ENCODE measurements around the gene TCF7.

TCF7 gene

DNA sequence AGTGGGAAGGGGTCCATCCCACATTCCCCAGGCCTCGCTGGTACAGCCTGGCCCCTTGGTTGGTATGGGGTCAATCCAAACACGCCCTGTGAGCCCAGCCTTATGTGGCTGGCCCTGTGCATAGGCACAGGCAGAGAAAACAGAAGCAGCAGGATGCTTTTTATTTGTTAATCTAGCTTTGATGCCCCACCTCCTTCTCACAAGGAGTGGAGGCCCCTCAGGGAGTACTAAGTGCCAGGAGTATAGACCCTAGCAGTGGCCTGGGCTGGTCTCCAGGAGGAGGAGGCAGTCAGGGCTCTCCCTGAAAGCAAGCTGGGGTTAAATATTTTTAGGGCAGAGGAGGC is 14.6 kb upstream of the TCF7 start:
- Mint-ChIP-seq H3K36me3 (ENCODE audit: low read depth) (no peaks in the 10 kb centered on the region), H3K27me3 (ENCODE audit: low read depth, poor library complexity) (peaks cover 3% of the 10 kb centered on the region), H3K4me1 (peaks cover 45% of the 10 kb centered on the region), H3K4me3 (no peak overlapping the region), H3K27ac (no peak overlapping the region), H3K9me3 (no peaks in the 10 kb centered on the region)
- no peak for DNase-seq
- TF ChIP-seq, protein P1, sequence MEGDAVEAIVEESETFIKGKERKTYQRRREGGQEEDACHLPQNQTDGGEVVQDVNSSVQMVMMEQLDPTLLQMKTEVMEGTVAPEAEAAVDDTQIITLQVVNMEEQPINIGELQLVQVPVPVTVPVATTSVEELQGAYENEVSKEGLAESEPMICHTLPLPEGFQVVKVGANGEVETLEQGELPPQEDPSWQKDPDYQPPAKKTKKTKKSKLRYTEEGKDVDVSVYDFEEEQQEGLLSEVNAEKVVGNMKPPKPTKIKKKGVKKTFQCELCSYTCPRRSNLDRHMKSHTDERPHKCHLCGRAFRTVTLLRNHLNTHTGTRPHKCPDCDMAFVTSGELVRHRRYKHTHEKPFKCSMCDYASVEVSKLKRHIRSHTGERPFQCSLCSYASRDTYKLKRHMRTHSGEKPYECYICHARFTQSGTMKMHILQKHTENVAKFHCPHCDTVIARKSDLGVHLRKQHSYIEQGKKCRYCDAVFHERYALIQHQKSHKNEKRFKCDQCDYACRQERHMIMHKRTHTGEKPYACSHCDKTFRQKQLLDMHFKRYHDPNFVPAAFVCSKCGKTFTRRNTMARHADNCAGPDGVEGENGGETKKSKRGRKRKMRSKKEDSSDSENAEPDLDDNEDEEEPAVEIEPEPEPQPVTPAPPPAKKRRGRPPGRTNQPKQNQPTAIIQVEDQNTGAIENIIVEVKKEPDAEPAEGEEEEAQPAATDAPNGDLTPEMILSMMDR (IDR thresholded peaks at IDR 0.05), result no peak

- no peaks in the 10 kb centered on the region for H3K36me3 Mint-ChIP-seq (ENCODE audit: low read depth)
- TF ChIP-seq, protein P1 (IDR thresholded peaks at IDR 0.05), result no peak
- peaks cover 3% of the 10 kb centered on the region for H3K27me3 Mint-ChIP-seq (ENCODE audit: low read depth, poor library complexity)
- no peaks in the 10 kb centered on the region for H3K9me3 Mint-ChIP-seq
- no peak overlapping the region for H3K4me3 Mint-ChIP-seq
- H3K4me1 Mint-ChIP-seq, result peaks cover 45% of the 10 kb centered on the region
- H3K27ac Mint-ChIP-seq, result no peak overlapping the region
- DNase-seq, result no peak
These were observed 14.0 kb upstream of the TCF7 start for GRCh38 chr5:134100283-134101091.

GRCh38 chr5:134101686-134102439 is 12.6 kb upstream of the TCF7 start:
- Mint-ChIP-seq H3K4me1 (peaks cover 53% of the 10 kb centered on the region), H3K27me3 (ENCODE audit: low read depth, poor library complexity) (peaks cover 3% of the 10 kb centered on the region), H3K36me3 (ENCODE audit: low read depth) (no peaks in the 10 kb centered on the region), H3K4me3 (no peak overlapping the region), H3K27ac (no peak overlapping the region), H3K9me3 (no peaks in the 10 kb centered on the region)
- peak; percentile 80 for DNase-seq
- TF ChIP-seq, protein P1 (IDR thresholded peaks at IDR 0.05), result peak; percentile 79

- H3K36me3 Mint-ChIP-seq (ENCODE audit: low read depth), result no peaks in the 10 kb centered on the region
- no peak for DNase-seq
- TF ChIP-seq, protein P1 (IDR thresholded peaks at IDR 0.05), result no peak
- H3K27ac Mint-ChIP-seq, result no peak overlapping the region
- H3K9me3 Mint-ChIP-seq, result no peaks in the 10 kb centered on the region
- H3K4me3 Mint-ChIP-seq, result no peak overlapping the region
- peaks cover 51% of the 10 kb centered on the region for H3K4me1 Mint-ChIP-seq
- H3K27me3 Mint-ChIP-seq (ENCODE audit: low read depth, poor library complexity), result peaks cover 4% of the 10 kb centered on the region
These were observed 11.1 kb upstream of the TCF7 start for GRCh38 chr5:134103397-134103796.

DNA sequence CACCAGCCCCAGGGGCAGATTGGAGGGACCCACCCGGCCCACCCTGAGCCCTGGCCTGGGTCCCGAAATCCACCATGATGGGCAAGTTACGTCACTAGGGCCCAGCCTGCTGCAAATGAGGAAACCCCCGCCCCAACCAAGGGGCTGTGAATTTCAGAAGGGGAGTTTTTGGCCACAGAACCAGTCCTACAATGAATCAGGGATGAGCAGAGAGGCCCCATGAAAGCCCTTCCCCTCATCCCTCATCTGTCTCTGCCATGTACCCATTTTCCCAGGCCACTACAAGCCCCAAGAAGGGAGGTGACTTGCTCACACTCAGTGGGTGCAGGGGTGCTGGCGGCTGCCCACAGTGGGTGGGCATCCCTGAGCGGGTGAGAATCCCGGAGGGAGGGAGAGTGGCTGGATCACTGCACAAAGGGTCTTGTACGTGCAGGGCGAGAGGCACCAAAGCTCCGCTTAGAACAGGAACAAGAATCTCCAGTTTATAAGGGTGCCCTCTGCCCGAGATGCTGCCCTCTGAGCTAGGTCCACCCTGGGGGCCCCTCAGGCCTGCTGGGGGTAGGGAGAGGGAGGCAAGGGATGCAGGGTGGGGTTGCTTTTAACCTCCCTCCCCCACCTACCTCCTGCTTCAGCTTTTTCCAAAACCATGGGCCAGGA is 10.4 kb upstream of the TCF7 start:
- H3K4me3 Mint-ChIP-seq, result no peak overlapping the region
- no peaks in the 10 kb centered on the region for H3K9me3 Mint-ChIP-seq
- TF ChIP-seq, protein P1 (IDR thresholded peaks at IDR 0.05), result no peak
- H3K36me3 Mint-ChIP-seq (ENCODE audit: low read depth), result no peaks in the 10 kb centered on the region
- H3K27ac Mint-ChIP-seq, result no peak overlapping the region
- H3K27me3 Mint-ChIP-seq (ENCODE audit: low read depth, poor library complexity), result peaks cover 9% of the 10 kb centered on the region
- H3K4me1 Mint-ChIP-seq, result peaks cover 45% of the 10 kb centered on the region
- no peak for DNase-seq

All from nephron progenitor cell (in vitro differentiated cells).